Fibroblast of lung (primary cell): Measurements from ENCODE around the gene OCIAD1. TPM values are rescaled to one million over a fixed set of nuclear protein-coding genes. Genes with fewer than 3 reads are reported as not detected.
"Not testable (repeated sequence)": the region's sequence is repeated elsewhere in the genome, so short reads cannot be mapped to it uniquely, and the experiment has no call there.

ENCODE experiments used
- DNase-seq, 2 donors: peaks; one replicate each; pipeline versions ENCODE4 v3.0.0 to v3.0.0-alpha.2; 2010; ENCODE audit warnings: low read depth in 2 of 2
- H2AFZ ChIP-seq: 2 replicates; pipeline ENCODE4 v1.5.1; 2012; ENCODE audit warnings: low read length, control low read depth, inconsistent platforms
- H3K27ac ChIP-seq: 2 replicates; pipeline ENCODE4 v1.5.1; 2011; ENCODE audit warnings: low read length, control low read depth; ENCODE audit not compliant: insufficient read depth
- H3K27me3 ChIP-seq: 2 replicates; pipeline ENCODE4 v1.5.1; 2011; ENCODE audit warnings: mild to moderate bottlenecking, low read length; ENCODE audit not compliant: control insufficient read depth, insufficient read depth
- H3K36me3 ChIP-seq: 2 replicates; pipeline ENCODE4 v1.5.1; 2011; ENCODE audit warnings: low read length; ENCODE audit not compliant: control insufficient read depth, insufficient read depth
- H3K4me1 ChIP-seq: 2 replicates; pipeline ENCODE4 v1.5.1; 2011; ENCODE audit warnings: low read length; ENCODE audit not compliant: control insufficient read depth, insufficient read depth; ENCODE audit errors: extremely low read depth
- H3K4me2 ChIP-seq: 2 replicates; pipeline ENCODE4 v1.5.1; 2011; ENCODE audit warnings: low read length, control low read depth; ENCODE audit not compliant: insufficient read depth; ENCODE audit errors: extremely low read depth
- H3K4me3 ChIP-seq, 4 experiments: fragments of 200-600 bp in 1 of 4; sonication (generic) in 1 of 4; replicated peaks in 1 of 4; 2 replicates each; pipeline ENCODE4 v1.5.1; 2011 to 2016; ENCODE audit warnings: low read length in 4 of 4, low read depth in 3 of 4, mild to moderate bottlenecking in 3 of 4, control low read depth in 2 of 4, inconsistent platforms in 1 of 4, mixed read lengths in 1 of 4; ENCODE audit not compliant: insufficient read depth in 1 of 4; ENCODE audit errors: control extremely low read depth in 1 of 4
- H3K79me2 ChIP-seq: 2 replicates; pipeline ENCODE4 v1.5.1; 2012; ENCODE audit warnings: mild to moderate bottlenecking, low read length, inconsistent platforms; ENCODE audit not compliant: control insufficient read depth, insufficient read depth
- H3K9ac ChIP-seq: 2 replicates; pipeline ENCODE4 v1.5.1; 2011; ENCODE audit warnings: mild to moderate bottlenecking, low read length, control low read depth; ENCODE audit not compliant: insufficient read depth
- H3K9me3 ChIP-seq: 2 replicates; pipeline ENCODE4 v1.5.1; 2012; ENCODE audit warnings: low read depth, low read length; ENCODE audit not compliant: control insufficient read depth, insufficient read depth
- H4K20me1 ChIP-seq: 2 replicates; pipeline ENCODE4 v1.5.1; 2011; ENCODE audit warnings: low read length; ENCODE audit not compliant: control insufficient read depth, insufficient read depth; ENCODE audit errors: extremely low read depth
- EZH2 ChIP-seq: IDR thresholded peaks from 2 replicates; pipeline ENCODE4 v1.5.1; 2012; ENCODE audit warnings: low read length, control low read depth, mild to moderate bottlenecking; ENCODE audit errors: missing control alignments
- polyA plus RNA-seq, 2 donors: library from polyadenylated mRNA; depleted of rRNA in 1 of 2; stranded (reverse) in 1 of 2; unstranded in 1 of 2; fragments of >200 nt; gene quantifications; 2 replicates each; pipeline ENCODE4 v1.2.1, GENCODE V29; 2011 to 2012; ENCODE audit warnings: missing spikeins in 1 of 2
- total RNA-seq: library from RNA; depleted of rRNA; stranded (reverse); fragments of >200 nt; gene quantifications from 2 replicates; pipeline ENCODE4 v1.2.1, GENCODE V29; 2014
- TF ChIP-seq, protein P1 (sequence below), 2 donors: IDR thresholded peaks in 1 of 2; conservative IDR thresholded peaks in 1 of 2; 1 replicate in 1 of 2; 2 replicates in 1 of 2; pipeline ENCODE4 v1.5.1; 2011 to 2012; ENCODE audit warnings: low read length in 2 of 2, control low read depth in 1 of 2, inconsistent platforms in 1 of 2, low read depth in 1 of 2, mild to moderate bottlenecking in 1 of 2

OCIAD1 gene
- total and polyA plus RNA-seq, 2 donors (not counting 1 experiment from before 2014, with no cell fraction given) = 92.8 to 163 TPM

GRCh38 chr4:48812866-48813265 lies 18.0 kb upstream of the OCIAD1 start:
- no peak overlapping the region for H3K4me2 ChIP-seq
- H3K9ac ChIP-seq = no peak overlapping the region
- H3K27me3 ChIP-seq = peaks cover 4% of the 10 kb centered on the region
- no peak overlapping the region for H3K27ac ChIP-seq
- no peak overlapping the region for H3K4me3 ChIP-seq
- H4K20me1 ChIP-seq = no peaks in the 10 kb centered on the region
- no peaks in the 10 kb centered on the region for H3K4me1 ChIP-seq
- no peaks in the 10 kb centered on the region for H3K9me3 ChIP-seq
- H3K36me3 ChIP-seq = no peaks in the 10 kb centered on the region
- TF ChIP-seq EZH2 = no peak
- TF ChIP-seq, protein P1, sequence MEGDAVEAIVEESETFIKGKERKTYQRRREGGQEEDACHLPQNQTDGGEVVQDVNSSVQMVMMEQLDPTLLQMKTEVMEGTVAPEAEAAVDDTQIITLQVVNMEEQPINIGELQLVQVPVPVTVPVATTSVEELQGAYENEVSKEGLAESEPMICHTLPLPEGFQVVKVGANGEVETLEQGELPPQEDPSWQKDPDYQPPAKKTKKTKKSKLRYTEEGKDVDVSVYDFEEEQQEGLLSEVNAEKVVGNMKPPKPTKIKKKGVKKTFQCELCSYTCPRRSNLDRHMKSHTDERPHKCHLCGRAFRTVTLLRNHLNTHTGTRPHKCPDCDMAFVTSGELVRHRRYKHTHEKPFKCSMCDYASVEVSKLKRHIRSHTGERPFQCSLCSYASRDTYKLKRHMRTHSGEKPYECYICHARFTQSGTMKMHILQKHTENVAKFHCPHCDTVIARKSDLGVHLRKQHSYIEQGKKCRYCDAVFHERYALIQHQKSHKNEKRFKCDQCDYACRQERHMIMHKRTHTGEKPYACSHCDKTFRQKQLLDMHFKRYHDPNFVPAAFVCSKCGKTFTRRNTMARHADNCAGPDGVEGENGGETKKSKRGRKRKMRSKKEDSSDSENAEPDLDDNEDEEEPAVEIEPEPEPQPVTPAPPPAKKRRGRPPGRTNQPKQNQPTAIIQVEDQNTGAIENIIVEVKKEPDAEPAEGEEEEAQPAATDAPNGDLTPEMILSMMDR (conservative IDR thresholded peaks at IDR 0.05 in 1 of 2, IDR thresholded peaks at IDR 0.05 in 1 of 2; ENCODE audit: low read depth in 1 of 2, low read length in 2 of 2) = no peak
- no peak for DNase-seq
- H2AFZ ChIP-seq = no peak overlapping the region
- H3K79me2 ChIP-seq = no peaks in the 10 kb centered on the region

DNA sequence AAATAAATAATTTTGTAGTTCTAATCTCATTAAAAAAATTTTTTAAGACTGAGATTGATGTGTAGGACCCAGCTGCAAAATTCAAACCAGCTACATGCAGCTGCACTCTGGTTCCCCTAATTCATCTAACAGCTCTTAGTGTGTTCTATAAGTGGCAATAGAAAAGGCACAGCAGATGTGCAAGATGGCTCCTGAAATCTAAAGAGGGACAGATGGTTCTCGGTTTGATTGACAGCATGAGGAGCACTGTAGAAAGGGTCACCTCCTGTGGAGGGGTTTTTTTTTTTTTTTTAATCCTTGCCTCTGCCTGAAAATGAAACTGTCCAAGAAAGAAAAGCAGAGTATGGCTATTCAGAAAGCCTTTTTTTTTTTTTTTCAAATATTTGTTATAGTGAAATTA lies 16.9 kb upstream of the OCIAD1 start:
- Histone ChIP-seq H3K4me3 (no peak overlapping the region), H3K4me2 (no peak overlapping the region), H2AFZ (no peak overlapping the region), H3K9me3 (no peaks in the 10 kb centered on the region), H4K20me1 (no peaks in the 10 kb centered on the region), H3K79me2 (no peaks in the 10 kb centered on the region), H3K36me3 (no peaks in the 10 kb centered on the region), H3K4me1 (no peaks in the 10 kb centered on the region), H3K27ac (no peak overlapping the region), H3K9ac (no peak overlapping the region), H3K27me3 (peaks cover 4% of the 10 kb centered on the region)
- DNase-seq = no peak
- TF ChIP-seq, protein P1 (conservative IDR thresholded peaks at IDR 0.05 in 1 of 2, IDR thresholded peaks at IDR 0.05 in 1 of 2; ENCODE audit: low read depth in 1 of 2, low read length in 2 of 2) = no peak
- TF ChIP-seq EZH2 = no peak

DNA sequence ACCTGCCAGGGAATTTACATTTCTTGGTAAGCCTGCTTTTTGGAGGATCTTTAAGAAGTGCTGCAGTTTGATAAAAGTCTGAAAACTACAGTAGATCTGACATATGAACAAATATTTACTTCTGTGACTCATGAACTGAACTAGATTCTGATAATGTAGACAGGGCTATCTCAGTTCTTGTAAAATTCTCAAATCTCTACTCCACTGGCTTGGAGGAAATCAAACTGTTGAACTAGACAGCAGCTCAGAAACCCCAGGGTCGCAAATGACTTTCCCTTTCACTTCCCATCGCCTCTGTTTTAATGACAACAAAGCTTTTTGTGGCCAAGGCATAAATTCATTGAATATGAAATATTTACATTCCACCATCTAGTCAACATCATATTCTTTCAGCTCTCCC lies 15.4 kb upstream of the OCIAD1 start:
- Histone ChIP-seq H3K4me2 (no peak overlapping the region), H3K27me3 (peaks cover 4% of the 10 kb centered on the region), H3K27ac (no peak overlapping the region), H3K79me2 (no peaks in the 10 kb centered on the region), H3K4me1 (no peaks in the 10 kb centered on the region), H3K4me3 (no peak overlapping the region), H3K9me3 (no peaks in the 10 kb centered on the region), H4K20me1 (no peaks in the 10 kb centered on the region), H3K36me3 (no peaks in the 10 kb centered on the region), H3K9ac (no peak overlapping the region), H2AFZ (no peak overlapping the region)
- TF ChIP-seq, protein P1 (conservative IDR thresholded peaks at IDR 0.05 in 1 of 2, IDR thresholded peaks at IDR 0.05 in 1 of 2; ENCODE audit: low read depth in 1 of 2, low read length in 2 of 2) = no peak
- no peak for TF ChIP-seq EZH2
- no peak for DNase-seq

DNA sequence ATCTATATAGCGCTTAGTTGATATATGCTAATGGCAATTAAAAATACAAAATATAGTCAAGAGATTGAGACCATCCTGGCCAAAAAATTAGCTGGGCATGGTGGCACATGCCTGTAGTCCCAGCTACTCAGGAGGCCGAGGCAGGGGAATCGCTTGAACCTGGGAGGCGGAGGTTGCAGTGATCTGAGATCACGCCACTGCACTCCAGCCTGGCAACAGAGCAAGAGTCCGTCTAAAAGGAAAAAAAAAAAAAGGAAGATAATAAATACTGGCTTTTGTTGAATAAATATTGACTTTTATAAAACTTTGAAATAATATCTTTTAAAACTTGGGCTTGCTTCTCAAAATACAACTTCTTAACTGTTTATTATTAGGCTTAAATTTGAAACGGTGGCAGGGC lies 14.6 kb upstream of the OCIAD1 start:
- not testable (repeated sequence) for H2AFZ ChIP-seq, DNase-seq, H3K4me2 ChIP-seq, H4K20me1 ChIP-seq, H3K4me3 ChIP-seq, H3K9me3 ChIP-seq, H3K27me3 ChIP-seq, H3K79me2 ChIP-seq, H3K36me3 ChIP-seq, H3K27ac ChIP-seq, H3K4me1 ChIP-seq, H3K9ac ChIP-seq
